ENCODE measurements around the gene NCBP3.

Gene NCBP3, protein sequence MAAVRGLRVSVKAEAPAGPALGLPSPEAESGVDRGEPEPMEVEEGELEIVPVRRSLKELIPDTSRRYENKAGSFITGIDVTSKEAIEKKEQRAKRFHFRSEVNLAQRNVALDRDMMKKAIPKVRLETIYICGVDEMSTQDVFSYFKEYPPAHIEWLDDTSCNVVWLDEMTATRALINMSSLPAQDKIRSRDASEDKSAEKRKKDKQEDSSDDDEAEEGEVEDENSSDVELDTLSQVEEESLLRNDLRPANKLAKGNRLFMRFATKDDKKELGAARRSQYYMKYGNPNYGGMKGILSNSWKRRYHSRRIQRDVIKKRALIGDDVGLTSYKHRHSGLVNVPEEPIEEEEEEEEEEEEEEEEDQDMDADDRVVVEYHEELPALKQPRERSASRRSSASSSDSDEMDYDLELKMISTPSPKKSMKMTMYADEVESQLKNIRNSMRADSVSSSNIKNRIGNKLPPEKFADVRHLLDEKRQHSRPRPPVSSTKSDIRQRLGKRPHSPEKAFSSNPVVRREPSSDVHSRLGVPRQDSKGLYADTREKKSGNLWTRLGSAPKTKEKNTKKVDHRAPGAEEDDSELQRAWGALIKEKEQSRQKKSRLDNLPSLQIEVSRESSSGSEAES

DNA sequence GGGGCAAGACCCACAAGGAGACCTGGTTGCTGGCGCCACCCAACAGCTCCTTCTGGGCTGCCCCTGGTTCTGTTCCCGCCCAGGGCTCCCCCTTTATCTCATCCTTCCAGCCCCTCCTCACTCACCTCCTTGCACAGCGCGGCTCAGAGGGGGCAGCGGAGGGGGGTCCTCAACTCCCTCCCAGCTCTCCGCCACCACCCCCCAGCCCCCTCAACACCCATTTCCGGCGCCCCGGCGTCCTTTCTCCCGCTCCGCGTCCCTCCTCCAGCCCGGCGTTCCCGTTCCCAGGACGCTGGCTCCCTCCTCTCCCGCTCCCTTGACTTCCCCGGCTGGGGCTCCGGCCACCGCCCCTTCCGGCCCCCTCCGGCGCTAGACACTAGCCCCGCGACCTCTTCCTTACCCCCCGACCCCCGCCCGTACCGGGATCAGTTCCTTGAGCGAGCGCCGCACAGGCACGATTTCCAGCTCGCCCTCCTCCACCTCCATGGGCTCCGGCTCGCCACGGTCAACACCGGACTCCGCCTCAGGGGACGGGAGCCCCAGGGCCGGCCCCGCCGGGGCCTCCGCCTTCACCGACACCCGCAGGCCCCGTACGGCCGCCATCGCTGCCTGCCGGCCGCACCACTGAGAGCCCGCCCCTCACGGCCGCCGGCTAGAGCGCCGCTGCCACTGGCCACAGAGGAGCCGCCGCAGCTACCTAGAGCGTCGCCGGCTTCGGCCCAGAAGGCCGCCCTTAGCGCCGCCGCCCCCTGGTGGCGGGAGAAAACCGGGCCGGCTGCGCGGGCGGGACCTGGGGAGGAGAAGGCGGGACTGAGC lies at the start of gene NCBP3:
Gene NCBP3 (minus strand): TSS at position 626 of the 816 bp plus-strand sequence. CDS start 23 bp downstream, at position 603.
- DNase-seq = peak; percentile 55

DNA sequence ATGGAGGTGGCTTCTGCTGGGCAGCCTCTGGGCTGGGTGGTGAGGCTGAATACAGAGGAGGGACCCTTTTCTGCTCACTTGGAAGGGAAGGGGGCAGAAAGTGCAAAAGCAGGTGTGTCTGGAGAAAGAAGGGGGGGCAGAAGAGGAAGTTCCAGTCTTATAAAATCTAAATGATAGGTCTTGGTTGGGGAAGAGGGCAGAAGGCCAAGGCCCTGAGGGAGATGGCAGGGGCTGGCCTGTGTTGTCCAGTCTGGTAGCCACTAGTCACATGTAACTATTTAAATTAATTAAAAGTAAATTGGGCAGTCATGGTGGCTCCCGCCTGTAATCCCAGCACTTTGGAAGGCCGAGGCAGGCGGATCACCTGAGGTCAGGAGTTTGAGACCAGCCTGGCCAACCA lies 49.3 kb upstream of the NCBP3 start:
- DNase-seq = no peak

DNA sequence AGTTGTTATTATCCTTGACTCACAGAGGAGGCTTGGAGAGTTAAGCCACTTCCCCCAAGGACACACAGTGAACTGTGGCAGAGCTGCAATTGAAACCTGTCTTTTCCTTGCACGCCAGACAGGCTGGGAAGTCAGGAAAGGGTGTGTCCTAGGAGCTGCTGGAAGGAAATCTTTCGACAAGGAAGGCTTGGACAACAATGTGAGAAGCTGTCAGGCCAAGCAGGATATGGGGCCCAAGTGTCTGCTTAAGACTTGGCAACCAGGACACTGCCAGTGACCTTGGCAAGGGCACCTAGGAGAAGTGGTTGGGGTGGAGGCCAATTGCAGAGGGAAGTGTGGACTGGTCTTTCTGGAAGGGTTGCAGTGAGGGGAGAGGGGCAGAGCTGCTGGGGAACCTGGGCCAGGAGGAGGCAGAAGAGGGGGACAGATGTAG lies 48.9 kb upstream of the NCBP3 start:
- DNase-seq = no peak

DNA sequence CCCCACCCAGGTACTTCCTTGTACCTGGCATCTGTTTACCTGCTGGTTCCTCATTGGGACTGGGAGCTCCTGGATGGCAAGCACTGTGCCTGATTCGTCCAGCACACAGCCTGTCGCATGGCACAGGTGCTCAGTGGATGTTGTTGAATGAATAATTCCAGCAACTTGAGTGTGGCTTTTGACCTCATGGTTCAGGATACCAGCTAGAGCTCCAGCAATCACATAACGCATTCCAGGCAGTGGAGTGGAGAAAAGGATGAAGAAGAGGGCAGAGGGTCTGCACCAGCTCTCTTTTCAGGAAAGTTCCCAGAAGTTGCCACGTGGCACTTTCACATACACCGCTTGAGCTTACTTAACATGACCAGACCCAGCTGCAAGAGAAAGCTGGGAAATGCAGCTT lies 48.1 kb upstream of the NCBP3 start:
- DNase-seq = no peak

DNA sequence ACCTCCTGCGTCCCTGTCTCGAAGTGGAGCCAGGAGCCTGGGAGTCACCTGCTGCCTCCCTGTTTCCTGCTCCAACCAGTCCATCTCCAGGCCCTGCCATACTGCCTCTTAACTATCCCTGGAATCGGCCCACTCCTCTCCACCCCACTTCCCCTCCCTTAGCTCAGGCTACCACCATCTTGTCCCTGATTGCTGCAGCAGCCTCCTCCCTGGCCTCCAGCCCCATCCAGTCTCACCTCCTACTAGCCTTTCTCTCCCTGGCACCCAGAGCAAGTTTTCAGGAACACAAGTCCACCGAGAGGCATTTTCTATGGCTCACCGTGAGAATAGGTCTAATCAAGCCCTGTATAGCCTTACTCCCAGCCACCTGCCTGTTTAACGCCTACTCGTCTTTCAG lies 47.7 kb upstream of the NCBP3 start:
- no peak for DNase-seq

DNA sequence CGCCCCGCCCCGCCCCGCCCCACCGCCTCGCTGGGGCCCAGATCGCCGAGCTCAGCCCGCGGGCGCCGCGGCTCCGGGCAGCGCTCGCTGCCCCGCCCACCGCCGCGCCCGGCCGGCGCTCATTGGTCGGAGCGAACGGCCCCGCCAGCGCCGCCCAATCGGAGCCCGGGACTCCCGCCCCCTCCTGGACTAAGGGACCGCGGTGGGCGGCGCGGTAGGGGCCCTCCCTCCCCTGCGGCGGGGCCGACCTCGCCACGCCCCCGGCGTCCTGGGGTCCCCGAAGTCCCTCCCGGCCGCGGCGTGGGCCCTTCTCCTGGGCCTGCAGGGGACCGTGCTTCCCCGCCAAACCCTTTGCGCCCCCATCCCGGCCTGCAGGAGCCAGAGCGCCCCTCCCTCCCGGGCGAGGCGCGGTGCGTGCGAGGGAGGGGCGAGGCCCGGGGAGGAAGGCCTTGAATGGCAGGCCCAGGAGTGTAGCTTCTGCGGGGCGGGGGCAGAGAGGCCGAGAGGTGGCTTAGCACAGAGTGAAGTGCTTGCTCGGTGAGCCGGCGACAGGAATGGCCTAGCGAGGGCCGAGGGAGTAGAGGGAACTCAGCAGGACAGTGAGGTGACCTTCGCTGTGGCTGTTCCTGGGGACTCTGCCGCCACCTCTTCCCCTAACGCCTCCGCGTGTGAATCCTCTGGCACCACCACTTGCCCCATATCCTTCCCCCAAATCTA lies 47.1 kb upstream of the NCBP3 start, which contains the start of gene CAMKK1:
Gene CAMKK1 (minus strand): TSS at position 51 of the 717 bp plus-strand sequence. CDS start 7,366 bp downstream, outside the sequence.
- peak; percentile 65 for DNase-seq

DNA sequence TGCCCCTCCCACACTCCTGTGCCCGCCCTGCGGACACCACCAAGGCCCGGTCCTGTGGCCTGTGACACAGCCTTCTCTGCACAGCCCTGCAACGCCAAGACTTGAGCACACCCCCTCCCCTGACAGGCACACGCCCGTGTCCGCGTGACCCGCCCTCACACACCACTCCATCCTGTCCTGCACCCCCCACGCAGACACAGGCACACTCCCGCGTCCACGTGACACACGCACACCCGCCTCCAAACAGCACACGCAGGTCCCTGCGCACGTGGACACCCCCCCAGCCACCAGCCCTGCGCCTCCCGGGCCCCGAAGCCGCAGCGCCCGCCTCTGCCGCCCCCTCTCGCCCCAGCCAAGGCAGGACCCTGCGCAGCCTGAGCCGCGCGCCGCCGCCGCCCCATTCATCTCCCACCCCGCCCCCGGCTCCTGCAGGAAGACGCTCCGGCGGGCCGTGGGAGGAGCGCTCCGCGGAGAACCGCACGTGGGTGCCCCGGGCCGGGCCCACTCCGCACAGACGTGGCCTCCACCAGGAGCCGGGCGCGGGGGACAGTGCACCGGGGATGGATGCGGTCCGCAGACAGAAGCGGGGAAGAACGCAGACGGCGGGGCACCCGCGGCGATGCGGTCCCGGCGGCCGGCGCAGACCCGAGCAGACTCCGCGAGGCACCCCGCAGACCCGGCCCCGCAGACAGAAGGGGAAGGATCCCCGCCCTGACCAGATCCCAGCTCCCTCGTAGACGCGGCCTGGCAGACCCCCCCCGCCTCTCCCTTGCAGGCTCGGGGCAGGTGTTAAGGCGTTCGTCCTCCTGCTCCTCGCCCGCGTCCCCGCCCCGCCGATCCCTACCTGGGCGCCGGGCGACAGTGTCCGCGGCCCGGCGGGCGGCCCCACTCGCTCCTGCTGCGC lies 46.3 kb upstream of the NCBP3 start:
- peak; percentile 14 for DNase-seq

DNA sequence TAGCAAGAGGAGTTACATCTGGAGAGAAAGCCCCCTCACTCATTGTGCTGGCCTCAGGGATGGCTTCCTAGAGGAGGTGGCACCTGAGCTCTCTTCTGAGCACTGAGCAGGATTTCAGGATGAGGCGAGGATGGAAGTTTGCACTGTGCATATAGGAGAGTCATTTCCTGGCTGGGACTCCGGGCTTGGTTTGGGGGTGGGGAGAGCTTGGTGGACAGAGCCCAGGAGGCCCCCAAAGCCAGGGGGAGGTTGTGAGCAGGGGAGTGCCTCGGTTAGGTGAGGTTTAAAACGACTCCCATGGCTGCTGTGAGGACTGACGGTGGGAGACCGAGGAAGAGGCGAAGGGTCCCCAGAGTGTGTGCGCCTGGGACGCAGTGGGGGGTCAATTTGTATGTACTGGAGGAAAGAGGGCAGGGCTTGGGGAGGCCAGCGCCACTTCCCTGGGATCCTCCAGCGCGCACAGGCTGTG lies 45.6 kb upstream of the NCBP3 start:
- no peak for DNase-seq

DNA sequence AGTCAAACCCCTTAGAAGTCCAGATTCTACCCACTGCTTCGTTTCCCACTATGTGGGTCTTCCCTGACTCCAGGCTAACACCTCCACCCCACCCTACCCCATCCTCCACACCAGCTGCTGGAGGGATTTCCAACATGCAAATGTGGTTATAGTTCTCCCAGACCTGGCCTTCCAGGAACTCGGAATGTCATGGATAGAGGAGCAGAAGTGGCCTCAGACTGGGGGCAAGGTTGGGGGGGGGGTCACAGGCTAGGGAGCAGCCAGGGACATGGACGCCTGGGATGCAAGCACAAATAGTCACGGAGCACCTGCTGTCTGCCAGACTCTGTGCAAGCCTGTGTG lies 44.8 kb upstream of the NCBP3 start:
- peak; percentile 45 for DNase-seq

DNA sequence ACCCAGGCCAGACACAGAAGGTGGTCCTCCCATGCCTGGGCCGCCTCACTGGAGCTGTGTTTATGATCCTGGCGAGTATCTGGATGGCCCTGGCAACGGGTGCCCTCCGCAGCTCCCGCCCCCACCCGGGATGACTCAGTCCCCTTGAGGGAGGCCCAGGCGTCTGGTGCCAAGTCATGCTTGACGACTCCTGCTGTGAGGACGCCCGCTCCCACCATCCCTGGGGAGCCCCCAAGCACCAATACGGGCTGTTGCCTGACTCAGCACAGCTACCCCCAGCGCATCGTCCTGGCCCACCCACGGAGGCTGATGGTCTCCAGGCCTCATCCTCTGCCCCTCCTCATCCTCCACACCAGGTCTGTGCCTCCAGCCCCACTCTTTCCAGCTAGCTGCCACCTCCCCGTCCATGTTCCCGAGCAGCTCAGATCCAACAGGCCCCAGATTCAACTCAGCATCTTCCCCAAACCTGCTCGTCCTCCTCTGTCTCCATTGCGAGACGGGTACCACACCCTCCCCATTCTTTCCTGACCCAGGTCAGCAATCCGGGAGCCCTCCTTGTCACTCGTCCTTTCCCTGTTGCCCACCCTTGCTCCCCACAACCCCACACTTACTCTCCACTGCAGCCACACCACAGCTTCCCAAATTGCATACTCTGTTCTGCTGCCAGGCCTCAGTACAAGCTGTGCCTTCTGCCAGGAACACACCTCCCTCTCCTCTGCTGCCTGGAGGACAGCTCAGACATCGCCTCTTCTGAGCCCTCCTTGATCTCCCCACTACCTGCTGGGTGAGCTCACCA lies 44.2 kb upstream of the NCBP3 start:
- peak; percentile 45 for DNase-seq

DNA sequence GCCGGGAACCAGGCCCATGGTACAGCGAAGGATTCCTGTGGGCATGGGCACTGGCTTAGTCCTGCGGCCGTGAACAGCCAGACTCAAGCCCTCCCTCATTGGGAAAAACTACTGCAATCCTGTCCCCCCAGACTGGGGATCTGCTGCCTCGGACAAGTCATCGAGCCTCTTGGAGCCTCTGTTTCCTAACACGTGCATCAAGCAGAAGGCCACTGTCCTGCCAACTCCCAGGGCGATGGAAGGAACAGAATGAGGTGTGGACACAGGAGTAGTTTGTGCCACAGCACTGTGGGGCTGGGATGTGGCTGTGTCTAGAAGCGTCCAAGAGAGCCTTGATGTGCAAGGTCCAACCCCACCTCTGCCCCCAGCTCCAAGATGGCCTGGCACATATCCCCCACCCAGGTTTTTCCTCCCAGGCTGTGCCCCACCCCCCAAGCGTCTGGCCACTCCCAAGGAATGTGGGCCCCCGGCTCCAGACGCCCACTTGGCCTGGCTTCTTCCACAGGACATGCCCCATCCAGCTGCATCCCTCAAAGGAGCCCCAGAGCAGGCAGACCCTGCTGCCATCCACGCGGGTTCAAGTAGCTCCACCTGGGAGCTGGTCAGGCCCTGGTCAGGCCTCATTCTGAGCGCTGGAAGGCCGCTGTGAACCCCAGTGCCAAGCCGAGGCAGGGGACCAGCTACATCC lies 43.4 kb upstream of the NCBP3 start:
- no peak for DNase-seq

DNA sequence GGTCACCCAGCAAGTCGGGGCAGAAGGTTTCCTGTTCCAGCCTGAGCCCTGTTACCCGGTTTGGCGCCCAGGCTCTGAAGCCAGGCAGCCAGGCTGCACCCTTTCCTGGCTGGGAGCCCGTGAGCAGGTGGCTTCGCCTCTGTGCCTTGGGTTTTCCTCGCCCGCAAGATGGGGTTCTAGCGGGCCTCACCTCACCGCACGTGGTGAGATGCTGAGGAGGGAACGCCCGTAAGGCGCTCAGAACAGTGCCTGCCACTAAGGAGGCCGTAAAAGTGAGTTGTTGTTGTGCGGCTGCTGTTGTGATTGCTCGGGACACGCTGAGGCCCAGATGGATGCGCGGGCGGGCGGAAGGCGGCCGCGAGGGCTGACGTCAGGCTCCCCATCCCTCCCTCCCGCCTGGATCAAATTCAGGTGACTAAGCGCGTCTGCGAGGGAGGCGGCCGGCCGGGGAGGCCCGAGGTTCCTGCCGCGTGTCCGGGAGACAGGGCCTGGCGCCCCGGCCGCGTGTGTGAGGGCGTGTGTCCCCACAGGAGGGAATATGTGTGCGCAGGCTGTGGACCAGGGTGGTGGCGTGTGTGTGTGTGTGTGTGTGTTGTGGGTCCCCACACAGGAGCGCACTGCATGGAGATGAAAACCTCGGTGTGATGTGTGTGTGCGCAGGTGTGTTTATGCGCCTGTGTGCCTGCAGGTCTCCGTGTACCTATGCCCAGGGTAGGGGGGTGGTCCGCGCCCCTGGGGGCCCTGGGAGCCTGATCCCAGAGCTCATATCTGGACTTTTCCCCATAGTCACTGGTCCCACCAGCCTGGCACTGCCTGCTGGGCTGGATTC lies 42.5 kb upstream of the NCBP3 start:
- peak; percentile 35 for DNase-seq

DNA sequence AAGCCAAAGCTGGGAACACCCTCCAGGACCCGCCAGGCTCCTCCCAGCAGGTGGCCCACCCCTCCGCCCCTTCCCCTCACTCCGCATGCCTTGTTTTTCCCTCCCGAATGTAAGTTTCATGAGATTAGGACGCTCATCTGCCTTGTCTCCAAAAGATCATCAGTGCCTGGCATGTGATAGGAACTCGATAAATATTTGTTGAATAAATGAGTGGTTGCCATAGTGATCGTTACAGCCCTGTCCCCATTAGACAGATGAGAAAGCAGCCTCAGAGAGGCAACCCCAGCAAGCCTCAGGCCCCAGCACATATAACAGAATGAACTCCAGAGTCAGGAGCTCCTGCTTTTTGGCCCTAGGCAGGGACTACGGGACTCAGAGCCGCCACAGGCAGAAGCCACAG lies 41.8 kb upstream of the NCBP3 start:
- DNase-seq = no peak

DNA sequence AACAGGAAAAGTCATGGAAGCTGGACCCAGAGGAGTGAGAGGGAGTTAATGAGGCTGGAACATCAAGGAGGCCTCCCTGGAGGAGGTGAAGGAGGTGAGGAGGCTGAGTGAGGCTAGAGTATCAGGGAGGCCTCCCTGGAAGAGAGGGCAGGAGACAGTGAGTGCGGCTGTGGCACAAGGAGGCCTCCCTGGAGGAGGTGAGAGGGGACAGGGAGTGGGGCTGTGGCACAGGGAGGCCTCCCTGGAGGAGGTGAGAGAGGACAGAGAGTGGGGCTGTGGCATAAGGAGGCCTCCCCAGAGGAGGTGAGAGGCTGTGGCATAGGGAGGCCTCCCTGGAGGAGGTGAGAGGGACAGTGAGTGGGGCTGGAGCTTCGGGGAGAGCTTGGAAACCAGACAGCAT lies 41.3 kb upstream of the NCBP3 start:
- no peak for DNase-seq

DNA sequence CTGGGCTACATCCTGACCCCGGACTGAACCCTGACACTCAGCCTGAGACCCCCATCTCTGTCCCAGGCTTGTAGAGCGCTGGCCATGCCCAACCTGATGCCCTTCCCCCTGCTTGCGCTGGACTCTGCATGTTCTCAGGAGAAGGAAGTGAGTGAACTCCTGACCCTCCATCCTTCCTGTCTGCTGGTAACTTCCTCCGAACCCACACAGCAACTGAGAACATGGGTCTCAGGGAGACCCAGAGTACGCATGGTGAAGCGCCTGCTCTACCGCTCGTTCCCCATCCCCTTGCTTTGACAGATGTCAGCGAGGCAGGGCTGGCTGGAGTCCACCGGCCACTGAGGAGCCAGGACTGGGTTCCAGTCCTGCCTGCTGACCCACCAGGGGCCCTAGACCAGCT lies 40.7 kb upstream of the NCBP3 start:
- no peak for DNase-seq

DNA sequence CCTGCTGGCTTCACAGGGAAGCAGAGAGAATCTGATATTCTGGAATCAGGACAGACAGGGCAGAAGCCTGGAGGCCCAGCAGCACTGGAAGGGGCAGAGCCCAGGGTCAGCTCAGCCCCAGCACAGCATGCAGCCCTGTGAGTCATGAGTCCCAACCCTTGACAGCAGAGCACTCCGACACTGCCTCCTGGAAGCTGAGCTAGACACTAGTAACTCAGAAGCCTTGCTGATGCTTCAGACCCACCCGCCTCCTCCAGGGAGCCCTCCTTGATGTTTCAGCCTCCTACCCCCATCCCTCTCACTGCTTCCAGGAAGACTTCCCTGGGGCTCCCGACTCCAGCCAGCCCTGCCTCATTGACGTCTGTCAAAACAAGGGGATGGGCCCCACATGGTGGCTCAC lies 39.9 kb upstream of the NCBP3 start:
- no peak for DNase-seq

DNA sequence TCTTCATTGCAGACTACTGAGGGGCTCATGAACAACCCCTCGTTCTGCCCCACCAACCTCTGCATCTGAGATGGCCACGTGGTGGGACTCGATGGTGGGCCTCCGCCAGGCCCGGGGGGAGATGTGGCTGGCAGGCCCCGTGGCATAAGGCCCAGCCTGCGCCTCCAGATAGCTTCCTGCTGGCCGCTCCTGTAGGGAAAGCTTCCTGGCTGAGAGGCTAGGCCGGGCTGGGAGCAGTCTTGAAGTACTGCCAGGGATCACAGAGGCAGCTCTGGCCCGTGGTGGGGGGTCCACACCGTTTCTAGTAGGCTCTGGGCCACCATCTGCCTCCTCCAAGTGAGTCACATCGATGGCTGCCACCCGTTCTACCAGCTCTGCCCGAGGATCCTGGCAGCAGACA lies 39.2 kb upstream of the NCBP3 start:
- DNase-seq = no peak

DNA sequence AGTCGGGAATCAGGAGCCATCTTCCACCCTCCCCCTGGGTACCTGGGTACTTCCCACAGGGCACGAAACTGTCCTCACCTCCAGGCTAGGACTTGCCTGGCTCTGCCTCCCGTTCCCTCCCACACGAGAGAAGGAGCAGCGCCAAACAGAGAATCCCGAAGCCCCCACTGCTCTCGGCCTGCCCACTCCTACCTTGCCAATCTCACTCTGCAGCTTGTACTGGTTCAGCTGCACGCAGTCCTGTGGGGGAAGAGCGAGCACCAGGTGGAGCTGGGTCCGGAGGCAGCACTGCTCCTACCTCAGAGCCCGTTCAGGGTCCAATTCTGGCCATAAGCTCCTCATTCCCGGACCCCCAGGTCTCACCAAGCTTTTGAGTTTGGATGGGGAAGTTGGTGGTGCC lies 38.1 kb upstream of the NCBP3 start:
- no peak for DNase-seq

DNA sequence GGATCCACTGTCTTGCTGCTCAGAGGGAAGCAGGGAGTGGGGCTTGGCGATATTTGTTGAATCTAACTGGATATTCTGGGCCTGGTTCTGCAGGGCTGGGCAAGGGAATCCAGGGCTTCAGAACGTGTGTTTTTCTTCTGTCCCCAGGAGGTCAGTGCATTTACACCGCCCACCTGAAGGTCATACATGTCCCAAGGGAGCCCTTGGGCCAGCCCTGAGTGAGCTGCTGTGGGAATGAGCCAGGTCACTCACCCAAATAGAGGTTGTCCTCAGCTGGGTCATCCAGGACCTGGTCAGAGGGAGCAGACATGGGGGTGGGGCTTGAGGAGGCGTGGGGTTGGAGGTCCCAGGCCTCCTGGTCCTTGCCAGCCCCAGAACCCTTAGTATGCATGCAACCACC lies 36.2 kb upstream of the NCBP3 start:
- DNase-seq = no peak

Measured in NCI-H526 treated with DMSO at 0.1 percent for 48 hours (cell line).